GM18507 (cell line): ENCODE data around the gene GPRC6A.

Experiments
- DNase-seq: peaks from one replicate; pipeline ENCODE4 v3.0.0; 2011; ENCODE audit warnings: low read depth; ENCODE audit not compliant: insufficient read length; ENCODE audit errors: extremely low spot score
- FAIRE-seq: peaks from 2 replicates; lab custom pipeline; 2011; peaks lifted over from hg19 to GRCh38; lab: Jason Lieb, UNC

The GPRC6A gene

GRCh38 chr6:116799945-116800344, 28.9 kb downstream of the GPRC6A start:
- no peak for FAIRE-seq

GRCh38 chr6:116797585-116797984, 31.3 kb downstream of the GPRC6A start:
- DNase-seq (no peak), FAIRE-seq (no peak)

More at GRCh38 chr6:116799945-116800344, 28.9 kb downstream of the GPRC6A start:
- DNase-seq = no peak

GRCh38 chr6:116793224-116793623, 35.7 kb downstream of the GPRC6A start:
- no peak for FAIRE-seq
- no peak for DNase-seq

GRCh38 chr6:116783852-116784251, 45.0 kb downstream of the GPRC6A start:
- FAIRE-seq (no peak), DNase-seq (no peak)

- DNase-seq (no peak), FAIRE-seq (peak; percentile 42)
These were observed 49.2 kb downstream of the GPRC6A start for GRCh38 chr6:116779573-116780164.

- DNase-seq (no peak), FAIRE-seq (no peak)
These were observed 55.0 kb downstream of the GPRC6A start for GRCh38 chr6:116773886-116774285.

GRCh38 chr6:116772450-116772849, 56.4 kb downstream of the GPRC6A start:
- FAIRE-seq (no peak), DNase-seq (no peak)

GRCh38 chr6:116767715-116768114, 61.2 kb downstream of the GPRC6A start:
- no peak for FAIRE-seq
- DNase-seq = no peak

- FAIRE-seq = no peak
- DNase-seq = no peak
These were observed 62.2 kb downstream of the GPRC6A start for GRCh38 chr6:116766506-116767176.

- no peak for FAIRE-seq
- DNase-seq = no peak
These were observed 63.7 kb downstream of the GPRC6A start, which contains the start of gene FAM162B for GRCh38 chr6:116764961-116765841. TSS of gene FAM162B (minus strand) at chr6:116765719. CDS start at chr6:116765576, 143 bp downstream.

- DNase-seq = no peak
- FAIRE-seq = no peak
These were observed 64.3 kb downstream of the GPRC6A start for GRCh38 chr6:116764629-116764960.

GRCh38 chr6:116763906-116764628, 64.8 kb downstream of the GPRC6A start:
- DNase-seq (no peak), FAIRE-seq (no peak)

GRCh38 chr6:116763048-116763447, 65.8 kb downstream of the GPRC6A start:
- DNase-seq (no peak), FAIRE-seq (no peak)

GRCh38 chr6:116762235-116762634, 66.6 kb downstream of the GPRC6A start:
- no peak for FAIRE-seq
- no peak for DNase-seq

GRCh38 chr6:116761779-116762178, 67.1 kb downstream of the GPRC6A start:
- no peak for FAIRE-seq

GRCh38 chr6:116745176-116745575, 83.7 kb downstream of the GPRC6A start:
- no peak for FAIRE-seq
- DNase-seq = no peak

More at GRCh38 chr6:116761779-116762178, 67.1 kb downstream of the GPRC6A start:
- no peak for DNase-seq
